Urinary bladder (tissue), 4 donors: ENCODE results near the gene CST2. TPM values are rescaled to one million over a fixed set of nuclear protein-coding genes. Genes with fewer than 3 reads are reported as not detected.
"Not testable (repeated sequence)": the region's sequence is repeated elsewhere in the genome, so short reads cannot be mapped to it uniquely, and the experiment has no call there.

Experiments
- DNase-seq: peaks from one replicate; pipeline ENCODE4 v3.0.0-alpha.2; 2015; ENCODE audit errors: extremely low spot score
- H3K27ac ChIP-seq: one replicate; pipeline ENCODE4 v1.5.1; 2013; ENCODE audit warnings: low read depth, mild to moderate bottlenecking, moderate library complexity
- H3K36me3 ChIP-seq: one replicate; pipeline ENCODE4 v1.6.1; 2013; ENCODE audit warnings: mild to moderate bottlenecking, moderate library complexity; ENCODE audit not compliant: insufficient read depth
- H3K4me1 ChIP-seq: one replicate; pipeline ENCODE4 v1.6.1; 2013; ENCODE audit warnings: mild to moderate bottlenecking, moderate library complexity; ENCODE audit not compliant: insufficient read depth
- H3K4me3 ChIP-seq: one replicate; pipeline ENCODE4 v1.5.1; 2013; ENCODE audit warnings: low read depth, low read length
- WGBS: extraction: QIAGEN DNeasy Blood & Tissue Kit; methylation state at CpG from one replicate; pipeline ENCODE4 v1.1.7; 2013; 5-methylcytosine and 5-hydroxymethylcytosine counted together
- polyA plus RNA-seq: library from polyadenylated mRNA; stranded (reverse); fragments of 200-250 nt; gene quantifications from one replicate; pipeline ENCODE4 v1.2.3, GENCODE V29; 2013
- total RNA-seq: library from RNA; depleted of rRNA; stranded (reverse); fragments of >200 nt; gene quantifications from one replicate; pipeline ENCODE4 v1.2.3, GENCODE V29; 2014
- donor health status: healthy with polysubstance abuse.
- donor health status: healthy.

CST2 gene
- total and polyA plus RNA-seq, 2 donors = not detected

GRCh38 chr20:23835716-23836115 is 9.2 kb upstream of the CST2 start:
- Histone ChIP-seq H3K36me3 (no peaks in the 10 kb centered on the region), H3K4me1 (no peaks in the 10 kb centered on the region), H3K27ac (no peak overlapping the region), H3K4me3 (no peak overlapping the region)
- 74% methylated on average over 4 of the region's 4 CpGs for WGBS
- DNase-seq = no peak

- H3K4me1 ChIP-seq = no peaks in the 10 kb centered on the region
- no peak for DNase-seq
- 42% methylated on average over 3 of the region's 3 CpGs for WGBS
- H3K36me3 ChIP-seq = no peaks in the 10 kb centered on the region
- H3K4me3 ChIP-seq = no peak overlapping the region
- no peak overlapping the region for H3K27ac ChIP-seq
These were observed 6.4 kb upstream of the CST2 start for GRCh38 chr20:23832775-23833513.

GRCh38 chr20:23831961-23832360 is 5.4 kb upstream of the CST2 start:
- not testable (repeated sequence) for DNase-seq, H3K4me3 ChIP-seq, H3K36me3 ChIP-seq, H3K4me1 ChIP-seq, H3K27ac ChIP-seq
- WGBS = 44% methylated on average over 3 of the region's 3 CpGs

- WGBS = 69% methylated on average over 2 of the region's 2 CpGs
- no peak overlapping the region for H3K27ac ChIP-seq
- H3K4me1 ChIP-seq = no peaks in the 10 kb centered on the region
These were observed 2.8 kb downstream of the CST2 start for GRCh38 chr20:23823621-23824324.

GRCh38 chr20:23823111-23823510 is 3.4 kb downstream of the CST2 start:
- H3K4me3 ChIP-seq = no peak overlapping the region
- no peaks in the 10 kb centered on the region for H3K36me3 ChIP-seq
- no peaks in the 10 kb centered on the region for H3K4me1 ChIP-seq
- 26% methylated on average over 5 of the region's 5 CpGs for WGBS
- DNase-seq = peak; percentile 20
- H3K27ac ChIP-seq = no peak overlapping the region

More at GRCh38 chr20:23823621-23824324, 2.8 kb downstream of the CST2 start:
- Histone ChIP-seq H3K36me3 (no peaks in the 10 kb centered on the region), H3K4me3 (no peak overlapping the region)
- no peak for DNase-seq

- WGBS = 61% methylated on average over 2 of the region's 2 CpGs
- Histone ChIP-seq H3K4me1 (no peaks in the 10 kb centered on the region), H3K4me3 (no peak overlapping the region), H3K36me3 (no peaks in the 10 kb centered on the region), H3K27ac (no peak overlapping the region)
- DNase-seq = no peak
These were observed 6.0 kb downstream of the CST2 start for GRCh38 chr20:23820493-23820892.

- H3K36me3 ChIP-seq, DNase-seq, H3K4me1 ChIP-seq, H3K4me3 ChIP-seq, H3K27ac ChIP-seq: not testable (repeated sequence)
- 94% methylated on average over 1 of the region's 1 CpG for WGBS
These were observed 15.0 kb downstream of the CST2 start for GRCh38 chr20:23811559-23811958.

- not testable (repeated sequence) for H3K4me3 ChIP-seq, DNase-seq, H3K27ac ChIP-seq, H3K36me3 ChIP-seq, H3K4me1 ChIP-seq
- WGBS = 78% methylated on average over 2 of the region's 2 CpGs
These were observed 16.2 kb downstream of the CST2 start for GRCh38 chr20:23810349-23810748.

GRCh38 chr20:23800865-23801264 is 25.7 kb downstream of the CST2 start:
- no peak overlapping the region for H3K27ac ChIP-seq
- H3K36me3 ChIP-seq = no peaks in the 10 kb centered on the region
- WGBS = 96% methylated on average over 3 of the region's 3 CpGs

GRCh38 chr20:23799216-23799847 is 27.2 kb downstream of the CST2 start:
- not testable (repeated sequence) for H3K4me1 ChIP-seq, DNase-seq, H3K4me3 ChIP-seq, H3K27ac ChIP-seq, H3K36me3 ChIP-seq
- 51% methylated on average over 4 of the region's 4 CpGs for WGBS

More at GRCh38 chr20:23800865-23801264, 25.7 kb downstream of the CST2 start:
- Histone ChIP-seq H3K4me3 (no peak overlapping the region), H3K4me1 (no peaks in the 10 kb centered on the region)
- no peak for DNase-seq

GRCh38 chr20:23795526-23795925 is 31.0 kb downstream of the CST2 start:
- WGBS = 82% methylated on average over 3 of the region's 3 CpGs
- no peak for DNase-seq
- no peaks in the 10 kb centered on the region for H3K36me3 ChIP-seq
- no peaks in the 10 kb centered on the region for H3K4me1 ChIP-seq
- no peak overlapping the region for H3K4me3 ChIP-seq
- no peak overlapping the region for H3K27ac ChIP-seq

GRCh38 chr20:23794841-23795240 is 31.7 kb downstream of the CST2 start:
- no peak for DNase-seq
- no peak overlapping the region for H3K27ac ChIP-seq
- 37% methylated on average over 7 of the region's 7 CpGs for WGBS
- H3K4me1 ChIP-seq = no peaks in the 10 kb centered on the region
- no peaks in the 10 kb centered on the region for H3K36me3 ChIP-seq
- H3K4me3 ChIP-seq = no peak overlapping the region

GRCh38 chr20:23794065-23794464 is 32.5 kb downstream of the CST2 start:
- no peaks in the 10 kb centered on the region for H3K36me3 ChIP-seq
- 80% methylated on average over 7 of the region's 7 CpGs for WGBS
- DNase-seq = no peak
- no peaks in the 10 kb centered on the region for H3K4me1 ChIP-seq
- no peak overlapping the region for H3K4me3 ChIP-seq
- no peak overlapping the region for H3K27ac ChIP-seq

- DNase-seq = no peak
- Histone ChIP-seq H3K36me3 (no peaks in the 10 kb centered on the region), H3K4me3 (no peak overlapping the region), H3K27ac (no peak overlapping the region), H3K4me1 (no peaks in the 10 kb centered on the region)
- 97% methylated on average over 1 of the region's 1 CpG for WGBS
These were observed 43.1 kb downstream of the CST2 start for GRCh38 chr20:23783447-23783846.
